ENCODE measurements around the gene TFB2M.
A peak's percentile ranks its signal among the peaks of the same experiment; 100 is the strongest.

The TFB2M gene

GRCh38 chr1:246513619-246514343 lies 52.3 kb downstream of the TFB2M start:
- no peak for DNase-seq (ENCODE audit: low spot score)

- DNase-seq (ENCODE audit: low spot score): no peak
Observed at GRCh38 chr1:246513041-246513440, 53.0 kb downstream of the TFB2M start.

- no peak for DNase-seq (ENCODE audit: low spot score)
Observed at GRCh38 chr1:246512635-246513034, 53.4 kb downstream of the TFB2M start.

GRCh38 chr1:246512230-246512629 lies 53.8 kb downstream of the TFB2M start:
- DNase-seq (ENCODE audit: low spot score): no peak

DNA sequence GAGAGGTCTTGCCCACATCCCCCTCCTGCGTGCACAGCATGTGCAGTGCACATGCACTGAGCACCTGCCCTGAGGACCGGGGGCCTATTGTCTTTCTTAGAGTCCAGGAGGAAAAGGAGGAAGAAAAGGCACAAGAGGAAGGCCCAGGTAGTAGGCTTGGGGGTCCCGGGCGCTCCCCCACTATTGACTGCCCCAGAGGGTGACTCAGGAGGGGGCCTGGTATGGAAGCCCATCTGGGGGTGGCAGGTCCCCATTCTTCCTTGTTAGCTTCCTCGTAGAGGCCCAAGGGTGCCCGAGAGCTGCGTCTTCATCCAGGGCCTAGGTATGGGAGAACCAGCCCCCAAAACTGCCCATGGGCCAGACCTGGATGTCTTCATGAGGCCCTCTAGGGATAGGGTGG lies 54.9 kb downstream of the TFB2M start:
- DNase-seq (ENCODE audit: low spot score): no peak

DNA sequence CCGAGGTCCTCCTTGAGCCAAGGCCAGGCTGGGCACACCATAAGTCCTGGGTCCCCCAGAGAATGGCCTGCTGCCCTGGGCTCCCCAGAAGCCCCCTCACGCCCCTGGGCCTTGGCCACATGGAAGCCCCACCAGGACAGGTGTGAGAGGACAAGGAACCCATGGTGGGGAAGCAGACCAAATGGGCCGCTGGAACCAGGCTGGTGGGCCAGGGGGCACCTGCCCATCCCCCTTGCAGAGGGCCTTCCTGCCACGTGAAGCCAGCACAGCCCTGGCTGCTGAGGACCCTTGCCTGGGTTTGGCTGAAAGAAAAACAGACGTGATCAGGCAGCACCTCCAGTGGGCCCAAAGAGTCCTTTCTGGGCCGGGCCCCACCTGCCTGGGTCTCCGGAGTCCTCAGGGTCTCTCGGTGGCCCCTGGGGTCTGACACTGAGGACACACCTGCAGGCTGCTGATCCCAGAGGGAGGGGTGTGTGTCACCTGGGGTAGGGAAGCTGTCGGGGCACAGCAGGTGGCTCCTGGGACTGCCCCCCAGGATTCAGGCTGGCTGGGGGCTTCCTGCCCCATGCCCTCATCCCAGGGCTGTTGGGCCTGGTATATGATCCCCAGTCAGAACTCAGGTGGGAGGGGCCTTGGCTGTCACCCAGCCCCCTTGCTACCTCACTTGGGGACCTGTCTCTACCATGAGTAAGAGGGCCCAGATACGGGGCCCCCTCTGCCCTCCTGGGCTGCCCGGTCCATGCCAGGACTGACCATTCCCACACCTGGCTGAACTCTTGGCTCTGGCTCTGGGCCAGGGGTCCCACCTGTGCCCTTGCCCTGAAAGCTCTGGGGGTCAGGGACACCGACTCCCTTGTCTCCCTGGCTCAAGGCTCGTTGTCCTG lies 55.7 kb downstream of the TFB2M start:
- no peak for DNase-seq (ENCODE audit: low spot score)

- DNase-seq (ENCODE audit: low spot score): no peak
Observed at GRCh38 chr1:246508897-246509688, 57.0 kb downstream of the TFB2M start.

DNA sequence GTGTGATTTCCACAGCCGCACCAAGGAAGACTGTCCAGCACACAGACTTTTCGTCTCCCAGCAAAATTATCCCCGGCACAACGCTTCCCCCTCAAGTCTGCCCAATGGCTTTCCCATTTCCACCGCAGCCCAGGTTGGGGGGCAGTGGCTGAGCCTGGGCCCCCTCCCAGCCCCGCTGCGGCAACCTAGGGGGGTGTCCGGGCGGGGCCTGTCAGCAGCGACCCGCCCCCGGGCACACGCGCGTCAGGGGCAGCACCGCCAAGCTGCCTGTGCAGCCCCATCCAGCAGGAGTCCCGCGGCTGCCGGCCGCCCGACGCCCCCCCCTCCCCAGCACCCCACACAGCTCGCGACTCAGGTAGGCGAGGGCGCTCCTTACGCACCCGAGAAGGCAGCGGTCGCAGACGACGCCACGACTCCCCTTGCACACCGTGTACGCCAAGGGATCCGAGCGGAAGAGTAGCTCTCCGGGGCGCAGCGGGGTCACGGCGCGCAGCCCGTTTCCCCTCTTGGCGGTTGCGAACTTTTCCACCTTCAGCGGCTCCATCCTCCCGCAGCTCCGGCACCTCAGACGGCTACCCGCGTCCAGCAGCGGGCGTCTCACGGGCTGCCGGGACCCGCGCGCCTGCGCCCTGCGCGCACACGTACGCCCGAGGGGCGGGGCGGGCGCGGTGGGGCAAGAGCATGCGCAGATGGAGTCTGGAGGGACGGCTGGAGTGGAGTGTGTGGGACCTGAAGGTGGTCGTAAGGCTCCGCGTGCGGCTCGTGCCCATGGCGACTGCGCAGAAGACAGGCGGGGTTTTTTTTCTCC lies 59.2 kb downstream of the TFB2M start, which contains the start of gene SMYD3:
SMYD3 (minus strand) TSS at position 606 of the 808 bp plus-strand sequence.
- DNase-seq (ENCODE audit: low spot score): peak; percentile 90

DNA sequence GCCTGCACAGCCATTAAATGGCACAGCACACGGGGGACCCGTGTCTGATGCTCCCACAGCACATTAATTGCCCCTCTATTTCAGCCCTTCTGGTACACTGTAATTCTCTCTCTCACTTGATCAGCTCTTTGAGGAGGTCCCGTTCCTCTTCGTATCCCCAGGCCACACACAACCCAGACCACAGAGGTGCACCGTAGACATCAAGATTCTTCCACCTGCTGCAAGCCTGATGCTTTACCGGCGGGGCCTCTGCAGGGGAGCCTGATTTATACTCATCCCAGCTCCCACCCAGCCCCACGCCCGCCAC lies 59.7 kb downstream of the TFB2M start:
- DNase-seq (ENCODE audit: low spot score): no peak

- DNase-seq (ENCODE audit: low spot score): no peak
Observed at GRCh38 chr1:246503341-246503740, 62.7 kb downstream of the TFB2M start.

- DNase-seq (ENCODE audit: low spot score): no peak
Observed at GRCh38 chr1:246497331-246497915, 68.6 kb downstream of the TFB2M start.

DNA sequence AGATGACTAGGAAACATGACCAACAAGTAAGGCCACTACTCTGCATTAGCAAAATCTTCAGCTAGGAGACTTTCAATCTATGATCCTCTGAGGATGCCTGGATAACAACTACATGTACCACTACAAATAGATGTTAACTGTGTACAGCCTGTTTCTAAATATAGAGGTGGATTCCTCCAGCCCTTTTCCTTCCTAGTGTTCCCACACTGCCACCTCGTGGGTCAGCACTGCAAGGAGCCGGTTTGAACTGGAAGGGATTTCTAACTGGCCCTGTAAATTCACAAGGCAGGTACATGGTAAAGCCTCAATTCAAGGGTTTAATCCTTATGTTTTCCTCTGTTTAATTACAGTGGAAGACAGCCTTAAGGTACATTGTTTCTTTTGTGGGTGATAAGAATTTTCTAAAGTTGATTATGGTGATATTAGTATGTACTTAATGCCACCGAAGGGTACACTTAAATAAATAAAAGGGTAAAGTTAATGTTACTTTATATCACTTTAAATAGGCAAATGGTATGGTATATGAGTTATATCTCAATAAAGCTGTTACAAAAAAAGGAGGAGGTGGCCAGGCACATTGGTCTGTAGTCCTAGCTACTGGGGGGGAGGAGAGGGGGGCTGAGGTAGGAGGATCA lies 73.3 kb downstream of the TFB2M start:
- peak; percentile 62 for DNase-seq (ENCODE audit: low spot score)

DNA sequence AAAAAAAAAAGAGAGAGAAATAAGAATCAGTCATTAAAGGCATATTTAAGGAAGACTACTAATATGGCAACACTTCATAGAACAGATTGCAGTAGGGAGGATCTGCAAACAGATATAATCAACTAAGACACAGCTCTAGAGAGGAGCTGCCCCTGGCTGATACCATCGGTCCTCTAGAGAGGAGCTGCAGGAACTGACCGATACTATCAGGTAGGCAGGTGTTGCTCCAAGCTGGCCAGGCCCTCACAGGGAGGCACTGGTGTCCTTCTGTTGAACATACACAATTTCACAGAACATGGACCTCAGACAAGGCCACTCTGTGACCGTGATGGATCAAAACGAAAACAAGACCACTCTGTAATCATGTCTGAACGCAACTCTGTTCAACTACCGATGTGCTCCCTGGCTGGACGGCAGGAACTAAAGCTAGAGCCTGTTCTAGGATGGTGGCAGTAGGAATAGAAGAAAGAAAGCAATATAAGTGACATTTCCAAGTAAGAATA lies 74.5 kb downstream of the TFB2M start:
- DNase-seq (ENCODE audit: low spot score): no peak
